K562 (cell line): Measurements from ENCODE around the gene CERS6. TPM values are rescaled to one million over a fixed set of nuclear protein-coding genes. Genes with fewer than 3 reads are reported as not detected.

ENCODE experiments used
- BCOR ChIP-seq: fragments of 450-650 bp; IDR thresholded peaks from 2 replicates; pipeline ENCODE4 v1.6.1; 2016
- ELF4 ChIP-seq: fragments of 450-650 bp; formaldehyde crosslinking; IDR thresholded peaks from 2 replicates; pipeline ENCODE4 v1.4.0; 2022; ENCODE audit warnings: missing genetic modification characterization
- EP300 ChIP-seq: IDR thresholded peaks from 2 replicates; pipeline ENCODE4 v1.6.1; 2012; ENCODE audit warnings: low read length, improper control_type of control experiment
- ETV6 ChIP-seq, 3 experiments: fragments of 150-350 bp in 1 of 3; sonication (generic) in 1 of 3; formaldehyde crosslinking in 1 of 3; IDR thresholded peaks; 2 replicates each; pipeline versions ENCODE4 v1.6.1 to v1.8.0; 2014 to 2022; ENCODE audit warnings: borderline replicate concordance in 2 of 3, low read depth in 2 of 3, antibody characterized with exemption in 1 of 3, low read length in 1 of 3, mild to moderate bottlenecking in 1 of 3, missing genetic modification reagents in 1 of 3
- GMEB1 ChIP-seq: fragments of 250-450 bp; sonication (Bioruptor Pico); IDR thresholded peaks from 2 replicates; pipeline ENCODE4 v1.4.0; 2020; ENCODE audit warnings: mild to moderate bottlenecking
- HBP1 ChIP-seq: fragments of 450-650 bp; formaldehyde crosslinking; IDR thresholded peaks from 2 replicates; pipeline ENCODE4 v1.4.0; 2022; ENCODE audit warnings: missing genetic modification characterization
- HIVEP1 ChIP-seq: fragments of 250-450 bp; sonication (Bioruptor Pico); IDR thresholded peaks from 2 replicates; pipeline ENCODE4 v1.4.0; 2020; ENCODE audit warnings: mild to moderate bottlenecking
- KHSRP ChIP-seq: fragments of 450-650 bp; IDR thresholded peaks from 2 replicates; pipeline ENCODE4 v1.6.1; 2017
- NONO ChIP-seq, 2 experiments: fragments of 200-400 bp in 1 of 2; fragments of 450-650 bp in 1 of 2; formaldehyde crosslinking in 1 of 2; IDR thresholded peaks; 2 replicates each; pipeline ENCODE4 v1.6.1; 2017; ENCODE audit warnings: low read depth in 2 of 2, mild to moderate bottlenecking in 2 of 2, moderate library complexity in 2 of 2, low read length in 1 of 2
- PHB ChIP-seq: fragments of 250-450 bp; sonication (Bioruptor Pico); IDR thresholded peaks from 2 replicates; pipeline ENCODE4 v1.5.0; 2021
- POLR3G ChIP-seq: IDR thresholded peaks from 2 replicates; pipeline ENCODE4 v1.6.1; 2011; ENCODE audit not compliant: insufficient read length, insufficient replicate concordance; ENCODE audit errors: extremely low read depth
- SNIP1 ChIP-seq: fragments of 450-650 bp; IDR thresholded peaks from 2 replicates; pipeline ENCODE4 v1.7.1; 2017; ENCODE audit warnings: low read depth, mild to moderate bottlenecking
- ZBTB12 ChIP-seq: fragments of 250-450 bp; sonication (Bioruptor Pico); IDR thresholded peaks from 2 replicates; pipeline ENCODE4 v1.4.0; 2020
- ZBTB34 ChIP-seq: fragments of 250-450 bp; sonication (Bioruptor Pico); IDR thresholded peaks from 2 replicates; pipeline ENCODE4 v1.8.0; 2021; ENCODE audit warnings: mild to moderate bottlenecking, moderate library complexity
- ZKSCAN1 ChIP-seq: fragments of 150-350 bp; IDR thresholded peaks from 2 replicates; pipeline ENCODE4 v1.6.1; 2016; ENCODE audit warnings: low read depth, low read length
- ZNF121 ChIP-seq: sonication (generic); formaldehyde crosslinking; conservative IDR thresholded peaks from 2 replicates; pipeline ENCODE4 v1.8.0; 2022; ENCODE audit warnings: missing genetic modification reagents
- ZNF282 ChIP-seq: sonication (generic); formaldehyde crosslinking; IDR thresholded peaks from 2 replicates; pipeline ENCODE4 v1.8.1; 2023; ENCODE audit warnings: missing genetic modification reagents
- ZNF408 ChIP-seq: fragments of 250-450 bp; sonication (Bioruptor Pico); IDR thresholded peaks from 2 replicates; pipeline ENCODE4 v1.4.0; 2020; ENCODE audit warnings: low read depth, mild to moderate bottlenecking, moderate library complexity
- polyA plus RNA-seq, 8 experiments: library from polyadenylated mRNA; depleted of rRNA in 4 of 8; stranded (reverse) in 5 of 8; unstranded in 3 of 8; fragments of >200 nt; fragmentation: Nextera tagmentation in 2 of 8; fragmentation: Illumina TruSeq in 1 of 8; extraction: Ambion mirVana in 2 of 8; extraction: Trizol in 1 of 8; gene quantifications; 2 replicates each; pipeline versions ENCODE4 v1.2.1 to v1.2.3, GENCODE V29; 2011 to 2014; ENCODE audit warnings: inconsistent platforms in 1 of 8, missing spikeins in 1 of 8
- total RNA-seq, 7 experiments: library from RNA; depleted of rRNA in 6 of 7; stranded (reverse); fragments of >200 nt in 6 of 7; fragmentation: Illumina TruSeq in 2 of 7; extraction: Trizol in 2 of 7; gene quantifications; 2 replicates each; pipeline versions ENCODE4 v1.2.1 to v1.2.3, GENCODE V29; 2011 to 2021; ENCODE audit warnings: low replicate concordance in 1 of 7

Gene CERS6
- total and polyA plus RNA-seq, 9 of the 15 experiments (the other 6 are each of a cell fraction or from before 2014, with no cell fraction given): 1.6 to 13.6 (median 11.4) TPM

GRCh38 chr2:168801961-168802858, 346.1 kb downstream of the CERS6 start, which contains the start of gene NOSTRIN (continued):
- TF ChIP-seq ZBTB12 (CRISPR knock-in tag) (peak; percentile 64; the same call in 1 of the 2 replicates), BCOR (no peak; the same call in 1 of the 2 replicates), EP300 (peak; percentile 45), KHSRP (no peak), GMEB1 (CRISPR knock-in tag) (no peak), ZBTB34 (CRISPR knock-in tag) (no peak), POLR3G (no peak), HBP1 (0 out of 2 replicates have a peak, but pooled peaks have one; percentile 28), HIVEP1 (CRISPR knock-in tag) (no peak), SNIP1 (no peak), ZKSCAN1 (no peak), ZNF121 (CRISPR knock-in tag) (no peak), ZNF408 (CRISPR knock-in tag) (no peak), ETV6 (IDR thresholded peaks at IDR 0.05; ENCODE audit: borderline replicate concordance in 1 of 2, low read depth in 2 of 2, low read length in 1 of 2) (no peak), ETV6 (CRISPR knock-in tag; IDR thresholded peaks at IDR 0.05; ENCODE audit: borderline replicate concordance) (no peak), ZNF282 (CRISPR knock-in tag) (no peak), ELF4 (CRISPR knock-in tag) (peak; percentile 85; the same call in 1 of the 2 replicates), NONO (IDR thresholded peaks at IDR 0.05; ENCODE audit: low read depth in 2 of 2, low read length in 1 of 2) (no peak; a peak in 1 of 4 replicates), PHB (CRISPR knock-in tag) (no peak)
